Kidney (tissue), 14 donors: ENCODE results near the gene DEDD2. TPM values are rescaled to one million over a fixed set of nuclear protein-coding genes. Genes with fewer than 3 reads are reported as not detected.

Experiments used
- DNase-seq, 5 donors: peaks; one replicate each; pipeline ENCODE4 v3.0.0-alpha.2; 2013 to 2020
- FAIRE-seq: peaks from 2 replicates; lab custom pipeline; 2012; peaks lifted over from hg19 to GRCh38; lab: Jason Lieb, UNC
- H3K27ac ChIP-seq, 2 donors: one replicate each; pipeline ENCODE4 v1.7.0; 2013; ENCODE audit warnings: low read depth in 2 of 2, low read length in 2 of 2, inconsistent platforms in 1 of 2
- H3K27me3 ChIP-seq: one replicate; pipeline ENCODE4 v1.7.1; 2013; ENCODE audit warnings: low read length, inconsistent platforms; ENCODE audit not compliant: control insufficient read depth, insufficient read depth
- H3K36me3 ChIP-seq, 3 donors: one replicate each; pipeline versions ENCODE4 v1.7.0 to v1.7.1; 2013; ENCODE audit warnings: low read length in 3 of 3, control low read depth in 1 of 3, inconsistent platforms in 1 of 3; ENCODE audit not compliant: insufficient read depth in 3 of 3, control insufficient read depth in 2 of 3
- H3K4me1 ChIP-seq, 3 donors: one replicate each; pipeline versions ENCODE4 v1.7.0 to v1.7.1; 2013; ENCODE audit warnings: low read length in 3 of 3, inconsistent platforms in 1 of 3, low read depth in 1 of 3; ENCODE audit not compliant: control insufficient read depth in 2 of 3, insufficient read depth in 2 of 3
- H3K4me3 ChIP-seq, 3 donors: one replicate each; pipeline versions ENCODE4 v1.7.0 to v1.8.1; 2013; ENCODE audit warnings: low read length in 3 of 3, control low read depth in 1 of 3, inconsistent platforms in 1 of 3
- H3K9ac ChIP-seq, 3 donors: one replicate each; pipeline versions ENCODE4 v1.7.0 to v1.7.1; 2013; ENCODE audit warnings: low read length in 3 of 3, control low read depth in 1 of 3, inconsistent platforms in 1 of 3
- H3K9me3 ChIP-seq, 3 donors: one replicate each; pipeline versions ENCODE4 v1.7.0 to v1.7.1; 2013; ENCODE audit warnings: low read length in 3 of 3, control low read depth in 1 of 3, inconsistent platforms in 1 of 3; ENCODE audit not compliant: control insufficient read depth in 2 of 3, insufficient read depth in 1 of 3
- intact Hi-C: fragments of 100-400 bp; cut with DNase I; formaldehyde crosslinking; loops from one replicate; pipeline ENCODE4 v1.11.1; 2022
- polyA plus RNA-seq: library from polyadenylated mRNA; stranded (reverse); fragments of 350-450 nt; fragmentation: Illumina TruSeq; extraction: RNeasy Lipid Tissue Mini Kit (QIAGEN cat#74804); gene quantifications from one replicate; pipeline ENCODE4 v1.2.3, GENCODE V29; 2014; ENCODE audit warnings: low read depth, low replicate concordance; ENCODE audit not compliant: insufficient read depth
- total RNA-seq: library from RNA; stranded (reverse); fragmentation: NEBNext Ultra II Directional; extraction: Animal tissue kit (Norgen Biotek cat#: 25700); gene quantifications from one replicate; pipeline ENCODE4 v1.2.1, GENCODE V29; 2021
- TF ChIP-seq, protein P1 (sequence below): IDR thresholded peaks from 3 replicates; pipeline ENCODE4 v1.5.1; 2012; ENCODE audit warnings: mild to moderate bottlenecking, moderate library complexity, borderline replicate concordance; ENCODE audit not compliant: insufficient read depth; ENCODE audit errors: extremely low read depth
- donor health status: control.
- donor health status: control.
- donor health status: control.
- donor health status: control.
- donor health status: control.
- donor health status: DM: yes; HTN: yes; CAD: no.
- donor health status: Normal renal cell carcinoma (clear cell type).

DEDD2 gene
- total and polyA plus RNA-seq, 2 donors from 2014 or later = 26.1 to 36.3 TPM

- Histone ChIP-seq H3K36me3 (no peaks in the 10 kb centered on the region), H3K9me3 (no peaks in the 10 kb centered on the region), H3K27me3 (peaks cover 33% of the 10 kb centered on the region), H3K9ac (no peak overlapping the region), H3K27ac (no peak overlapping the region), H3K4me1 (no peaks in the 10 kb centered on the region), H3K4me3 (no peak overlapping the region)
- FAIRE-seq (no peak), DNase-seq (no peak)
- TF ChIP-seq, protein P1, sequence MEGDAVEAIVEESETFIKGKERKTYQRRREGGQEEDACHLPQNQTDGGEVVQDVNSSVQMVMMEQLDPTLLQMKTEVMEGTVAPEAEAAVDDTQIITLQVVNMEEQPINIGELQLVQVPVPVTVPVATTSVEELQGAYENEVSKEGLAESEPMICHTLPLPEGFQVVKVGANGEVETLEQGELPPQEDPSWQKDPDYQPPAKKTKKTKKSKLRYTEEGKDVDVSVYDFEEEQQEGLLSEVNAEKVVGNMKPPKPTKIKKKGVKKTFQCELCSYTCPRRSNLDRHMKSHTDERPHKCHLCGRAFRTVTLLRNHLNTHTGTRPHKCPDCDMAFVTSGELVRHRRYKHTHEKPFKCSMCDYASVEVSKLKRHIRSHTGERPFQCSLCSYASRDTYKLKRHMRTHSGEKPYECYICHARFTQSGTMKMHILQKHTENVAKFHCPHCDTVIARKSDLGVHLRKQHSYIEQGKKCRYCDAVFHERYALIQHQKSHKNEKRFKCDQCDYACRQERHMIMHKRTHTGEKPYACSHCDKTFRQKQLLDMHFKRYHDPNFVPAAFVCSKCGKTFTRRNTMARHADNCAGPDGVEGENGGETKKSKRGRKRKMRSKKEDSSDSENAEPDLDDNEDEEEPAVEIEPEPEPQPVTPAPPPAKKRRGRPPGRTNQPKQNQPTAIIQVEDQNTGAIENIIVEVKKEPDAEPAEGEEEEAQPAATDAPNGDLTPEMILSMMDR = no peak
- intact Hi-C loops = no loop called here
Observed at GRCh38 chr19:42174188-42174587, 43.3 kb downstream of the DEDD2 start.

GRCh38 chr19:42173695-42174094 lies 43.8 kb downstream of the DEDD2 start:
- Histone ChIP-seq H3K36me3 (no peaks in the 10 kb centered on the region), H3K9me3 (no peaks in the 10 kb centered on the region), H3K9ac (no peak overlapping the region), H3K4me3 (no peak overlapping the region), H3K27ac (no peak overlapping the region), H3K4me1 (no peaks in the 10 kb centered on the region), H3K27me3 (peaks cover 28% of the 10 kb centered on the region)
- DNase-seq (no peak), FAIRE-seq (no peak)
- TF ChIP-seq, protein P1 = no peak
- intact Hi-C loops = no loop called here

DNA sequence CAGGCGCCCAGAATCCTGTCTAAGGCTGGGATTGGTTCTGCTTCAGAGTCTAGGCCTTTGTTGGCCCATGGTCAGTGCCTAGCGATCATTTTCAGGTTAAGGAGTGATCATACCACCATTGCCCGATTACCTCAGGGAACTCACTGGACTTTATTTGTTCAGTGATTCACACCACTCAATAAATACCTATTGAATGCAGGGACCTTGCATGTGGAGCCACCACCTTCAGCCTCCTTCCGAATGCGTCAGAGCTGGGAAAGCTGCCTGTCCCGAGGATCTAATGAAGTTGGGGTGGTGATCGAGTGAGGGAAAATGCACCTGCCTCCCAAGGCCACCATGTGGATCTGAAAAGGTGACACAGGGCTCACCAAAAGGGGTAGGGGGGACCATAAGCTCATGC lies 45.2 kb downstream of the DEDD2 start:
- DNase-seq = no peak

More for the DNA sequence above, 45.2 kb downstream of the DEDD2 start:
- no peaks in the 10 kb centered on the region for H3K9me3 ChIP-seq
- no peak for FAIRE-seq
- no peak overlapping the region for H3K4me3 ChIP-seq
- H3K9ac ChIP-seq = no peak overlapping the region
- TF ChIP-seq, protein P1 = no peak
- no peaks in the 10 kb centered on the region for H3K36me3 ChIP-seq
- H3K27ac ChIP-seq = no peak overlapping the region
- H3K4me1 ChIP-seq = no peaks in the 10 kb centered on the region
- intact Hi-C loops = no loop called here
- H3K27me3 ChIP-seq = peaks cover 13% of the 10 kb centered on the region
